Transverse colon (tissue), 4 donors: ENCODE measurements around the gene PCGF1.

Experiments used
- POLR2AphosphoS5 ChIP-seq, 3 donors: sonication (generic); formaldehyde crosslinking; IDR thresholded peaks; one replicate each; pipeline ENCODE4 v1.6.1; 2016; ENCODE audit warnings: antibody characterized with exemption in 3 of 3
- TF ChIP-seq, protein P1 (sequence below), 5 experiments: fragments of 200-600 bp in 3 of 5; fragments of 450-650 bp in 2 of 5; sonication (generic) in 3 of 5; IDR thresholded peaks; 1 replicate in 2 of 5; 2 replicates in 3 of 5; pipeline ENCODE4 v1.5.1; 2016 to 2017; ENCODE audit warnings: antibody characterized with exemption in 5 of 5, inconsistent platforms in 3 of 5, mild to moderate bottlenecking in 2 of 5, moderate library complexity in 1 of 5

DNA sequence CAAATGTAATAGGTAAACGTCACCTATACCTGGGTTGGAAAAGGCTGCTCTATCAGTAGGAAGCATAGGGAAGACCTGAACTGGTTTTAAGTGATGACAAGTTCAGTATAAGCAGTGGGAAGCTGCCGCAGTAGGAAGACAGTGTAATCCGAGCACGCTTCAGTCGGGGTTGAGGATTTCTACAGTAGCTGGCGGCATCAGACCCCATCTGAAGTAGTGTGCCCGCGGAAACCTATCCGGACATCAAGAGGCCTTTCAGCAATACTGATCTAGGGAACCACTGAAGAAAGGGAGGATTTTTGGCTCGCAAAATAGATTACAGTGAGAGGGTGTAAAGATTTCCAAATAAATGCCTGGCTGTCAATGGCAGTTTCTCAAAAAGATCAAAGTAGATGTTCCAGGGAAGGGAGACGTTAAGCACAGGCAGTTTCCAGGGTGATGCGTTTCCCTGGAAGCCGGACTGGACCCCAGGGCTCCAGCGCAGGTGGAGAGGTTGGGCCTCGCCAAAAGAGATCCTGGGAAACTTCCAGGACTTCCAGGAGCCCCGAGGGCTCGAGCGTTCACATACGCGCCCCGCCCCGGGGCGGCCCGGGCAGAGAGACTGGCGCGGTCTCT lies 40.9 kb upstream of the PCGF1 start:
- TF ChIP-seq, protein P1, sequence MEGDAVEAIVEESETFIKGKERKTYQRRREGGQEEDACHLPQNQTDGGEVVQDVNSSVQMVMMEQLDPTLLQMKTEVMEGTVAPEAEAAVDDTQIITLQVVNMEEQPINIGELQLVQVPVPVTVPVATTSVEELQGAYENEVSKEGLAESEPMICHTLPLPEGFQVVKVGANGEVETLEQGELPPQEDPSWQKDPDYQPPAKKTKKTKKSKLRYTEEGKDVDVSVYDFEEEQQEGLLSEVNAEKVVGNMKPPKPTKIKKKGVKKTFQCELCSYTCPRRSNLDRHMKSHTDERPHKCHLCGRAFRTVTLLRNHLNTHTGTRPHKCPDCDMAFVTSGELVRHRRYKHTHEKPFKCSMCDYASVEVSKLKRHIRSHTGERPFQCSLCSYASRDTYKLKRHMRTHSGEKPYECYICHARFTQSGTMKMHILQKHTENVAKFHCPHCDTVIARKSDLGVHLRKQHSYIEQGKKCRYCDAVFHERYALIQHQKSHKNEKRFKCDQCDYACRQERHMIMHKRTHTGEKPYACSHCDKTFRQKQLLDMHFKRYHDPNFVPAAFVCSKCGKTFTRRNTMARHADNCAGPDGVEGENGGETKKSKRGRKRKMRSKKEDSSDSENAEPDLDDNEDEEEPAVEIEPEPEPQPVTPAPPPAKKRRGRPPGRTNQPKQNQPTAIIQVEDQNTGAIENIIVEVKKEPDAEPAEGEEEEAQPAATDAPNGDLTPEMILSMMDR (IDR thresholded peaks at IDR 0.05) = no peak
- TF ChIP-seq POLR2AphosphoS5 (IDR thresholded peaks at IDR 0.05) = no peak
